ENCODE results near the gene SH3PXD2A.

DNA sequence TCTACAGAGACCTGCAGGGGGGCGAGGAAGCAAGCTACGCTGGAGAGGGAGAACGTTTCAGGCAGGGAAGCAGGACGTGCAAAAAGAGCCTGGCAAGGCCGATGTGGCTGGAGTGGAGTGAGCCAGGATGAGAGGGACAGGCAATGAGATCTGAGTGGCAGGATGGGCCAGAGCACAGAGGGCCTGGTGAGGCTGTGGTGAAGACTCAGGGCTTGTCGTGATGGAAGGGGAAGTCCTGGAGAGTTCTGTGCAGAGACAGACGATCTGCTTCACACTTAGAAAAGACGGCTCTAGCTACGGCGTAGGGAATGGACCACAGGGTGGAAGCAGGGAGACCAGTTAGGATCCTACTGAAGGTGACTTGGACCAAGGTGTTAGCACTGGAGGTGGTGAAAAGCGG, 87.0 kb downstream of the SH3PXD2A start:
- TF ChIP-seq CTCF (IDR thresholded peaks at IDR 0.05) (no peak), POLR2A (IDR thresholded peaks at IDR 0.05) (no peak)
